ENCODE measurements around the gene RNF224.

RNF224 gene

GRCh38 chr9:137215196-137215986 lies 11.9 kb upstream of the RNF224 start:
- peaks cover 21% of the 10 kb centered on the region for H3K36me3 ChIP-seq (replicated peaks)
- H3K4me1 ChIP-seq = no peaks in the 10 kb centered on the region
- DNase-seq (ENCODE audit: low spot score in 2 of 2) = no peak
- no peak overlapping the region for H3K4me3 ChIP-seq
- no peaks in the 10 kb centered on the region for H3K27me3 ChIP-seq (ENCODE audit: low read depth)
- no peaks in the 10 kb centered on the region for H3K9me3 ChIP-seq
- in situ Hi-C loops (cut with MboI; ENCODE audit: low sequenced_read_pairs) = no loop called here

GRCh38 chr9:137216188-137216965 lies 10.9 kb upstream of the RNF224 start:
- no peak for DNase-seq (ENCODE audit: low spot score in 2 of 2)
- no peaks in the 10 kb centered on the region for H3K4me1 ChIP-seq
- no peaks in the 10 kb centered on the region for H3K27me3 ChIP-seq (ENCODE audit: low read depth)
- H3K4me3 ChIP-seq = no peak overlapping the region
- H3K9me3 ChIP-seq = no peaks in the 10 kb centered on the region
- in situ Hi-C loops (cut with MboI; ENCODE audit: low sequenced_read_pairs) = no loop called here
- peaks cover 21% of the 10 kb centered on the region for H3K36me3 ChIP-seq (replicated peaks)

GRCh38 chr9:137217276-137218211 lies 9.8 kb upstream of the RNF224 start:
- H3K9me3 ChIP-seq = no peaks in the 10 kb centered on the region
- in situ Hi-C loops (cut with MboI; ENCODE audit: low sequenced_read_pairs) = no loop called here
- peaks cover under 1% of the 10 kb centered on the region for H3K4me1 ChIP-seq
- H3K4me3 ChIP-seq = no peak overlapping the region
- peak; percentile 35 to 81 for DNase-seq (ENCODE audit: low spot score in 2 of 2)
- H3K36me3 ChIP-seq (replicated peaks) = peaks cover 21% of the 10 kb centered on the region
- no peaks in the 10 kb centered on the region for H3K27me3 ChIP-seq (ENCODE audit: low read depth)

GRCh38 chr9:137218212-137218753 lies 9.0 kb upstream of the RNF224 start:
- in situ Hi-C loops (cut with MboI; ENCODE audit: low sequenced_read_pairs) = no loop called here
- no peak for DNase-seq (ENCODE audit: low spot score in 2 of 2)
- H3K9me3 ChIP-seq = no peaks in the 10 kb centered on the region
- no peak overlapping the region for H3K4me3 ChIP-seq
- H3K27me3 ChIP-seq (ENCODE audit: low read depth) = no peaks in the 10 kb centered on the region
- H3K36me3 ChIP-seq (replicated peaks) = peaks cover 21% of the 10 kb centered on the region
- peaks cover 6% of the 10 kb centered on the region for H3K4me1 ChIP-seq

DNA sequence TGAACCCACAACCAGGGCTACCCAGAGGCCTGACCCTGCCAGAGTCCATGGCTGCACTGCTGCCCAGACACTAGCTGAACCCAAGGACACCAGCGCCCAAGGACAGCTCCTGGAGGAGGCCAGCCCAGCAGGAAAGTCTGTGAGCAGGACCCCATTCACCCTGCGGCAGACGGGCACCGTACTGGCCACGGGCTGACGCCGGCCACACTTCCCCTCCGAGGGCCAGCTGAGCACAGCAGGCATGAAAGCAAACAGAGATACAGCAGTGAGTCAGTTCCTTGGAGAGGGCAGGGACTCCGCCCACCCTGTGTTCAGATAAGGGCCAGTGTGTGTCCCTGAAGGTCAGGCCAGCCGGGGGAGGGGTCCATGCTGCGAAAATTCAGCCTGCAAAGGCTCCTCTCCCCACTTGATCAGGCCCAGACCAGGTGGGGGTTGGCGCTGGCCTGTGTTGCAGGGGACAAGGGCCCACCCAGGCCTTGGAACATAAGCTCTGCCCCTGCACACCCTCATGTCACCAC lies 8.5 kb upstream of the RNF224 start:
- Histone ChIP-seq H3K36me3 (replicated peaks) (peaks cover 18% of the 10 kb centered on the region), H3K4me1 (peaks cover 7% of the 10 kb centered on the region), H3K4me3 (no peak overlapping the region), H3K27me3 (ENCODE audit: low read depth) (no peaks in the 10 kb centered on the region), H3K9me3 (no peaks in the 10 kb centered on the region)
- DNase-seq (ENCODE audit: low spot score in 2 of 2) = no peak
- in situ Hi-C loops (cut with MboI; ENCODE audit: low sequenced_read_pairs) = no loop called here

GRCh38 chr9:137219757-137220316 lies 7.5 kb upstream of the RNF224 start:
- in situ Hi-C loops (cut with MboI; ENCODE audit: low sequenced_read_pairs) = no loop called here
- no peak for DNase-seq (ENCODE audit: low spot score in 2 of 2)
- peaks cover 11% of the 10 kb centered on the region for H3K36me3 ChIP-seq (replicated peaks)
- no peaks in the 10 kb centered on the region for H3K9me3 ChIP-seq
- no peak overlapping the region for H3K4me3 ChIP-seq
- H3K27me3 ChIP-seq (ENCODE audit: low read depth) = no peaks in the 10 kb centered on the region
- peaks cover 11% of the 10 kb centered on the region for H3K4me1 ChIP-seq

DNA sequence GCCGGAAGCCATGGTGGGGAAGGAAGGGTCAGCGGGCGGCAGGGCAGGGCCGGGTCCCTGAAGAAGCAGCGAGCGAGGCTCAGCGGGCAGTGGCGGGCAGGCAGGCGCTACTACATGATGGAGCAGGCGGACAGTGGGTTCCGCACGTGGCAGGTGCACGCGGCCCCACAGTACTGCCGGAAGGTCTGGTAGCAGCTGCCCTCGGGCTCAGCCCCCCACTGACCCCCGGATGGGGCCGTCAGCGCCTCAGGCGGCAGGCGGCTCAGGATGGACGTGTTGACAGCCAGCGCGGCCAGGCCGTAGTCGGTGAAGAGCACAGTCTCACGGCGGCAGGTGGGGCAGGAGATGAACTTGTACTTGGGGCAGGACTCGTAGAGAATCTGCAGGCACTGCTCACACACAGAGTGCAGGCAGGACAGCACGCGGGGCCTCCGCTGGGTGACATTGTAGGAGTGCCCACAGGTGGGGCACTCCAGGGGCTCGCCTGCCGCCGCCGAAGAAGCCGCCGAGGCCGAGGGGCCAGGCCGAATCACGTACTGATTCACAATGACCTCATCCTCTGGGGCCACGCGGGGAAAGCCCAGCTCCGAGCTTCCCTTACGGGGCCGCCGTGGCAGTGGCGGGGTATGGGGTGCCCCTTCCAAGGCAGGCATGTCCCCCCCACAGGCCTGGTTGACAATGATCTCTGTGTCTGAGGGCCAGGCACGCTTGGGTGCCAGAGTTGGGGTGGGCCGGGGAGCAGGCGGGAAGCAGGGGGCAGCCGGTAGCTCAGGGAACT lies 6.8 kb upstream of the RNF224 start:
- H3K4me3 ChIP-seq = no peak overlapping the region
- peaks cover 11% of the 10 kb centered on the region for H3K4me1 ChIP-seq
- in situ Hi-C loops (cut with MboI; ENCODE audit: low sequenced_read_pairs) = no loop called here
- H3K9me3 ChIP-seq = no peaks in the 10 kb centered on the region
- no peaks in the 10 kb centered on the region for H3K27me3 ChIP-seq (ENCODE audit: low read depth)
- peaks cover 6% of the 10 kb centered on the region for H3K36me3 ChIP-seq (replicated peaks)
- no peak for DNase-seq (ENCODE audit: low spot score in 2 of 2)

GRCh38 chr9:137221095-137221505 lies 6.2 kb upstream of the RNF224 start:
- Histone ChIP-seq H3K9me3 (no peaks in the 10 kb centered on the region), H3K27me3 (ENCODE audit: low read depth) (no peaks in the 10 kb centered on the region), H3K4me1 (peaks cover 11% of the 10 kb centered on the region), H3K36me3 (replicated peaks) (no peaks in the 10 kb centered on the region; the same call in none of the 2 replicates), H3K4me3 (peak overlapping the region; percentile 41; the same call in 1 of the 2 replicates)
- in situ Hi-C loops (cut with MboI; ENCODE audit: low sequenced_read_pairs) = no loop called here
- DNase-seq (ENCODE audit: low spot score in 2 of 2) = no peak

DNA sequence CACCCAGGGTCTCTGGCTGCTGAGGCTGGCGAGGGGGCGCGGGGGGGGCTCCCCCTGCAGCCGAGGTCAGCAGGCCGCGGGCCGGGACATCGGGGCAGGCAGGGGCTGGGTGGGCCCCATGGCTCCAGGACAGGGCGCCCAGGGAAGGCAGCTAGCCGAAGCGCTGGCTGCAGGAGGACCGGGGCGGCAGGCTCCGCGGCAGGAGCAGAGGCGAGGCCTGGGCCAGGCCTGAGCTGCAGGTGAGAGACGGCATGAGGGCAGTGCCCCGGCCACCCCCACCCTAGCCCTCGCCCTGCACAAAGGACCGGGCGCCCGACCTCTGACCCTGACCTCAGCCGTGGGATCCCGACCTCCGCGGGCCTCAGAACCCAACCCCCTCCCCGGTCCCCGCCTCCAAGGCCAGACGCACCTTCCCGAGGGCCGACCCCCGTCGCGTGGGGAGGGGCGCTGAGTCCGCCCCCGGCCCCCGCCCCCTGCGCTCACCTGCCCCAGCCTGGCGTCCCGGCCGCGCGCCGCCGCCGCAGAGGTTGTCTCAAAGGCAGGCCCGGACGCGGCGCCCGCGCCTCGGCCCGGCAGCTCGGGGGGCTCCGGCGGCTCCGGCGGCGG lies 5.7 kb upstream of the RNF224 start:
- in situ Hi-C loops (cut with MboI; ENCODE audit: low sequenced_read_pairs) = no loop called here
- peak overlapping the region; percentile 41 for H3K4me3 ChIP-seq
- peak in 1 of 2 experiments; percentile 62 for DNase-seq (ENCODE audit: low spot score in 2 of 2)
- no peaks in the 10 kb centered on the region; the same call in none of the 2 replicates for H3K36me3 ChIP-seq (replicated peaks)
- H3K9me3 ChIP-seq = no peaks in the 10 kb centered on the region
- H3K4me1 ChIP-seq = peaks cover 11% of the 10 kb centered on the region
- H3K27me3 ChIP-seq (ENCODE audit: low read depth) = no peaks in the 10 kb centered on the region

- peaks cover 11% of the 10 kb centered on the region for H3K4me1 ChIP-seq
- peak in 1 of 2 experiments; percentile 64 for DNase-seq (ENCODE audit: low spot score in 2 of 2)
- in situ Hi-C loops (cut with MboI; ENCODE audit: low sequenced_read_pairs) = no loop called here
- no peaks in the 10 kb centered on the region; the same call in none of the 2 replicates for H3K36me3 ChIP-seq (replicated peaks)
- no peaks in the 10 kb centered on the region for H3K27me3 ChIP-seq (ENCODE audit: low read depth)
- peak within 1 kb of the TSS; percentile 84 for H3K4me3 ChIP-seq
- no peaks in the 10 kb centered on the region for H3K9me3 ChIP-seq
These were observed 4.9 kb upstream of the RNF224 start, which contains the start of gene RNF208 for GRCh38 chr9:137222190-137223077. Gene RNF208, minus strand, starts transcription at chr9:137222240. Its CDS starts 1,028 bp downstream, at chr9:137221212.
